GM12874 (cell line): ENCODE data around the gene KLHL30.

Experiments
- TF ChIP-seq, protein P1 (sequence below): IDR thresholded peaks from 2 replicates; pipeline ENCODE4 v1.5.1; 2011; ENCODE audit warnings: low read depth, mild to moderate bottlenecking, control low read depth, low read length, moderate library complexity; ENCODE audit not compliant: insufficient read depth

KLHL30 gene

DNA sequence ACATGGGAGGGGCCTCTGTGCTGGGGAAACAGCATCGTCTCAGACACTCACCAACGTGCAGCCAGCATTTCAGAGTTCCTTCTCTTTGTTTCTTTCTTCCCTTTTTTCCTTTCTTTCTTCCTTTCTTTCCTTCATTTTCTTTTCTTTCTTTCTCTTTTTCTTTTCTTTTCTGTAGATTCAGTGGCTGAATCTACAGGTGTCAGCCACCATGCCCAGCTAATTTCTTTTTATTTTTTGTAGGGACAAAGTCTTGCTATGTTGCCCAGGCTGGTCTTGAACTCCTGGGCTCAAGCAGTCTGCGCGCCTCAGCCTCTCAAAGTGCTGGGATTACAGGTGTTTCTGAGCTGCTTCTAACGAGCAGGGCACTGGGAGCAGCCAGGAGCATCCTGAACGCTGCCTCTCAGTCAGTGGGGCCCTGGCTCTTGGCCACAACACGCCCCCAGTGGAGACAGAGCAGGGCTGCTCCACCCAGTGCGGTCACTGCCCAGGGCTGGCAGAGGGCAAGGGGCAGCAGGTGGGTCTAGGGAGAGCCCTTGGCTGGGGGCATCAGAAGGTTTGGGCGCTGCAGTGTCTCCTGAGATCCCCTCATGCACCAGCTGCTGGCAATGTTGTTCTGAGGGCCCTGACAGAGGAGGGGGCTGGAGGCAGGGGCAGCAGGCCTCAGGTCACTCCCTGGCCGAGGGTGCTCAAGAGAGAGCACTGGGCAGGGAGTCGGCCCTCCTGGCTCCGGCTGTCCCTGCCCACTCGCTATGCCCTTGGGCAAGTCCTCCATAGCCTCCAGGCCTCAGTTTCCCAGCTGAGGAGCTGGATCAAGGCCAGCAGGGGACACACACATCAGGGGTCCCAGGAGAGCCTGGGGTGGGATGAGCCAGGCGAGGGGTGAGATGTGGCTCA lies 4.7 kb upstream of the KLHL30 start:
- TF ChIP-seq, protein P1, sequence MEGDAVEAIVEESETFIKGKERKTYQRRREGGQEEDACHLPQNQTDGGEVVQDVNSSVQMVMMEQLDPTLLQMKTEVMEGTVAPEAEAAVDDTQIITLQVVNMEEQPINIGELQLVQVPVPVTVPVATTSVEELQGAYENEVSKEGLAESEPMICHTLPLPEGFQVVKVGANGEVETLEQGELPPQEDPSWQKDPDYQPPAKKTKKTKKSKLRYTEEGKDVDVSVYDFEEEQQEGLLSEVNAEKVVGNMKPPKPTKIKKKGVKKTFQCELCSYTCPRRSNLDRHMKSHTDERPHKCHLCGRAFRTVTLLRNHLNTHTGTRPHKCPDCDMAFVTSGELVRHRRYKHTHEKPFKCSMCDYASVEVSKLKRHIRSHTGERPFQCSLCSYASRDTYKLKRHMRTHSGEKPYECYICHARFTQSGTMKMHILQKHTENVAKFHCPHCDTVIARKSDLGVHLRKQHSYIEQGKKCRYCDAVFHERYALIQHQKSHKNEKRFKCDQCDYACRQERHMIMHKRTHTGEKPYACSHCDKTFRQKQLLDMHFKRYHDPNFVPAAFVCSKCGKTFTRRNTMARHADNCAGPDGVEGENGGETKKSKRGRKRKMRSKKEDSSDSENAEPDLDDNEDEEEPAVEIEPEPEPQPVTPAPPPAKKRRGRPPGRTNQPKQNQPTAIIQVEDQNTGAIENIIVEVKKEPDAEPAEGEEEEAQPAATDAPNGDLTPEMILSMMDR = no peak

DNA sequence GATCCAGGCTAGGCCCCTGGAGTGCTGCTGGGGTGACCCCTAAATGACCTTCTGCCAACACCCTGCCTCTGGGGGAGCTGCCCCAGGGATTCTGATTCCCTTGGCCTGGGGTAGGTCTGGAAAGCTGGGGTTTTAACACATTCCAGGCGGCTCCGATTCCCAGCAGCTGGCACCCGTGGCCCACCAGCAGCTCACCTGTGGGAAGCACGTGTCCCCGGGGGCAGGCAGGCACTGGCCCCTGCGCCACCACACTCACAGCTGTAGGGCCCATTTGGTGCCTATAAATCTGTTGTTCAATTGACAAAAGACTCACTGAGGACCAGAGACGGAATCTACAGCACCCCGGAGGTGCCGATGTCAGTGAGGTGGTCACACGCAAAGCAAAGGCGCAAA lies 4.1 kb upstream of the KLHL30 start:
- TF ChIP-seq, protein P1 = no peak

DNA sequence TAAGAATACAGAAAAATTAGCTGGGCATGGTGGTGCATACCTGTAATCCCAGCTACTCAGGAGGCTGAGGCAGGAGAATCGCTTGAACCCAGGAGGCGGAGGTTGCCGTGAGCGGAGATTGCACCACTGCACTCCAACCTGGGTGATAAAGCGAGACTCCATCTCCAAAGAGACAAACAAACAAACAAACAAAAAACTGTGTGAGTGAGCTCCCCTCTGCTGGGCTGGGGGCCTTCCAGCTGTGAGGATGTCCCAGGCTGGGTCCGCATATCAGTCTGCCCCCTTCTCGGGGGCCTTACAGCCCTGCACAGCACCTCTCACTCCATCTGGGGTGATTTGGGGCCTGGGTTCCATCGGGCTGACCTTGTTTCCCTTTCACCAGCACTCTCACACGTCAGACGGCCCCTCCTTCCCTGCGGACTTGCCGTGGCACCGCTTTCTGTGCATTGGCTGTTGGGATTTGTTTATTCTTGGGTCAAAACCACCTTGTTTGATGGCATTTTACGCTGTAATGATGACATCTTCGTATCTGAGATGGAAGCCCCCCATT lies 2.8 kb upstream of the KLHL30 start:
- TF ChIP-seq, protein P1 = no peak

DNA sequence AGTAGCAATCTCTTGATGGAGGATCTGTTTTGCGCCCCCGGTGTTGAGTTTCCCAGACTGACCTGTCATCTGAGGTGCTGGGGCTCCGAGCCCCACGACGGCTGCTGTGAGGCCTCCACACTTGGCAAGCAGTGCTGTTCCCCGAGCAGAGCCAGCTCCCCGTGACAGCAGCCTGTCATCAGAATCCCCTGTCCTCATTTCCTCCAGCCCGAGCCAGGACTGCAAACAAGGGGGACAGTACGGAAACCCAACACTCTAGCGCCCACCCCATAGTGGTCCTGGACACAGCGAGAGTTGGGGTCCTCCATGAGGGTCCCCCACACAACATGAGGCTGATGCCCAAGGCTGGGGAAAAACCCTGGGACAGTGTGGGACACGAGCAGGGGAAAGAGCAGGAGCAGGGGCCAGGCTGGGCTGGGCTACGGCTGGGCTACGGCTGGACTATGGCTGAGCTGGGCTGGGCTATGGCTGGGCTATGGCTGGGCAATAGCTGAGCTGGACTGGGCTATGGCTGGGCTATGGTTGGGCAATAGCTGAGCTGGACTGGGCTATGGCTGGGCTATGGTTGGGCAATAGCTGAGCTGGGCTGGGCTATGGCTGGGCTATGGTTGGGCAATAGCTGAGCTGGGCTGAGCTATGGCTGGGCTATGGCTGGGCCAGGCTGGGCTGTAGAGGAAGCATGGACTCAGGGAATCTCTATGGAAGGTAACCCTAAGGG lies 1.5 kb upstream of the KLHL30 start:
- TF ChIP-seq, protein P1 = no peak

DNA sequence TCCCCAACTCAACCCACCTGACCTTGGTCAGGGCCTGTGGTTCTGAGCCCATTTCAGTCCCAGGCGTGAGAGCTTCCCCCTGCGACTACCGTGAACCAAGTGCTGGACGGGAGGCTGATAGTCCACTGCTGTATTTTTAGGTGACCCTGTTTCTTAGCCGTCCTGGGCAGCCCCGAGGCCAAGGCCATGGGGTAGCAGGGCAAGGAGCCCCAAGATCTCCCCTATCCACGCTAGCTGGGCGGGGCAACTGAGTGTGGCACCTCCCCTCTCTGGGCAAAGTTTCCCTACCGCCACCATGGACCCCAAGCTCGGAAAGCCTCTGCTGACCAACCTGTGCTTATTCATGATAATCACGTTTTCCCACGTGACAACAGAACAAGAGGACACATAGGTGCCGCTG lies 583 bp upstream of the KLHL30 start:
- TF ChIP-seq, protein P1 = no peak

DNA sequence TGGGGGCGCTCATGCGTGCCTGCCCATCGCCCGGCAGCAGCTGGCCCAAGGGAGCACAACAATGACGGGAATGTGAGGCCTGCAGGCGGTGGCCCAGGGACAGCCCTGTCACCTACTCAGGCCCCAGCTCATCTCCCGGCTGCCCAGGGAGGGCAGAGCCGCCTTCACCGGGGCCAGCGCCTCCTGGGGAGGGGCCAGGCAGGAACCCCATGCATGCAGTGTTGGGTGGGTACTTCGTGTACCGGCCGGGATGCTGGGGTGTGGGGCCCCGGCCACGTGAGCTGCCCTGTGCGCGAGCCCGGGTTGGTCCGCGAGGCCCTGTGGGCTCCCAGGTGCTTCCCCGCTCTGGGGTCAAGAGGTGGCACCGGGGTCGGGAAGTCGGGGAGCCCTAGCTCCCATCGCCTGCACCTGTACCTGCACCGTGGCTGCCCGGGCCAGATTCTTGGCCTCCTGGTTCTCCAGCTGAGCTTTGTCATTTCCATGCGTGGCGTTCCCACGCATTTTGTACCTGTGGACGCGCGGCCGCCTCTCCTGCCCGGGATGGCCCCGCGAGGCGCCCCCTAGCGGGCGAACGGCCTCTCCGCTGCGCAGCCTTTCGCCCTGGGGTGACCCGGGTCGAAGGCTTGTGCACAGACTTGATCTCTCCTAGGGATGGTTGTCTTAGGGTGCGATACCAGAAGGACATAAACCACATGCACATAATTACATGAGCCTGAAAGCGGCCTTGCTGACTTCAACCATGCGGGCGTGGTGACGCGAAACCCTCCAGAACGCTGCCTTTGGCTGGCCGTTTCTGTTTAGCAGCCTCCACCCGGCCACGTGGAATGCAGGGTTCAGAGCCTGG lies 950 bp downstream of the KLHL30 start:
- TF ChIP-seq, protein P1 = peak; percentile 57

DNA sequence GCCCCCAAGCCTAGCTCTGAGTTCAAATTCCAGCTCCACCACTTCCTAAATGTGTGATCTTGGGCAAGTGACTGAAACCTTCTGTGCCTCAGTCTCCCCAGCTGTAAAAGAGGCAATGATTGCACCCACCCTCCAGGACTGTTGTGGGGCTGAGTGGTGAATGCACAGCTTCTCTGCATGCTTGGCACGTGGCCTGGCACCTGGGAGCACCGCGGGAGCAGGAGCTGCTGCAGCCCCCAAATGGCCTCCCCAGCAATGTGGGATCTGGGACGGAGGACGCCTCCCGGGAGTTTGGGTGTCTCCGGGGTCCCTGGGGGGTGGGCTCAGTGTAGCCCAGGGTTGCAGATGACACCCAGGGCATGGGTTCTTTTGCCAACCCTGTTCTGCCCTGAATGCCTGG lies 1.6 kb downstream of the KLHL30 start:
- TF ChIP-seq, protein P1 = no peak
